Endothelial cell of umbilical vein (primary cell): ENCODE results near the gene GAP43. TPM values are rescaled to one million over a fixed set of nuclear protein-coding genes. Genes with fewer than 3 reads are reported as not detected.

ENCODE experiments used
- BruUV-seq: library from RNA; stranded (reverse); fragments of 400-500 nt; replicated peaks from 2 replicates; lab custom pipeline; 2021; lab: Mats Ljungman, UMichigan
- CTCF ChIA-PET: fragments of 300-600, 350-600 bp; sonication (Branson Sonifier 250); formaldehyde crosslinking; loops from one replicate; lab custom pipeline; 2021; ENCODE audit warnings: antibody characterized with exemption, inconsistent platforms; lab: Charles Lee
- POLR2A ChIA-PET: fragments of 300-600, 350-600 bp; sonication (Branson Sonifier 250); formaldehyde crosslinking; loops from one replicate; lab custom pipeline; 2021; ENCODE audit warnings: antibody characterized with exemption, inconsistent platforms; lab: Charles Lee
- DNase-seq: peaks from one replicate; pipeline ENCODE4 v3.0.0-alpha.2; 2011; ENCODE audit warnings: low read depth, low spot score
- FAIRE-seq: peaks from 2 replicates; lab custom pipeline; 2011; peaks lifted over from hg19 to GRCh38; lab: Jason Lieb, UNC
- H2AFZ ChIP-seq: 2 replicates; pipeline ENCODE4 v1.6.0; 2012; ENCODE audit warnings: low read depth, low read length, control low read depth, inconsistent platforms
- H3K27ac ChIP-seq: 2 replicates; pipeline ENCODE4 v1.5.1; 2011; ENCODE audit warnings: low read depth, mild to moderate bottlenecking, control low read depth, low read length, moderate library complexity; ENCODE audit not compliant: insufficient read depth
- H3K27me3 ChIP-seq, 2 experiments: 2 replicates each; pipeline versions ENCODE4 v1.6.0 to v1.6.1; 2011; ENCODE audit warnings: low read length in 2 of 2, mixed read lengths in 1 of 2; ENCODE audit not compliant: control insufficient read depth in 2 of 2, insufficient read depth in 2 of 2
- H3K36me3 ChIP-seq, 2 experiments: 2 replicates in 1 of 2; 3 replicates in 1 of 2; pipeline ENCODE4 v1.5.1; 2011; ENCODE audit warnings: low read length in 2 of 2, mild to moderate bottlenecking in 1 of 2, moderate library complexity in 1 of 2; ENCODE audit not compliant: control insufficient read depth in 2 of 2, insufficient read depth in 2 of 2; ENCODE audit errors: extremely low read depth in 1 of 2
- H3K4me1 ChIP-seq: 3 replicates; pipeline ENCODE4 v1.5.1; 2011; ENCODE audit warnings: mild to moderate bottlenecking, low read length; ENCODE audit not compliant: control insufficient read depth, insufficient read depth; ENCODE audit errors: extremely low read depth
- H3K4me2 ChIP-seq: 2 replicates; pipeline ENCODE4 v1.6.1; 2011; ENCODE audit warnings: low read length, control low read depth, mixed read lengths; ENCODE audit not compliant: insufficient read depth
- H3K4me3 ChIP-seq, 3 experiments: fragments of 200-600 bp in 1 of 3; sonication (generic), shearing (Covaris generic) in 1 of 3; replicated peaks in 1 of 3; 2 replicates each; pipeline ENCODE4 v1.5.1; 2011 to 2016; ENCODE audit warnings: control low read depth in 3 of 3, low read length in 3 of 3, mild to moderate bottlenecking in 2 of 3, inconsistent platforms in 1 of 3, low read depth in 1 of 3, moderate library complexity in 1 of 3; ENCODE audit not compliant: insufficient read depth in 1 of 3
- H3K79me2 ChIP-seq: 2 replicates; pipeline ENCODE4 v1.6.0; 2012; ENCODE audit warnings: low read length, inconsistent platforms; ENCODE audit not compliant: control insufficient read depth, insufficient read depth
- H3K9ac ChIP-seq: replicated peaks from 2 replicates; pipeline ENCODE3; 2011; ENCODE audit warnings: low read length, control low read depth; ENCODE audit not compliant: insufficient read depth; ENCODE audit errors: extremely low read depth
- H3K9me1 ChIP-seq: replicated peaks from 3 replicates; pipeline ENCODE4 v1.6.0; 2011; ENCODE audit warnings: mild to moderate bottlenecking, low read length; ENCODE audit not compliant: control insufficient read depth, insufficient read depth; ENCODE audit errors: extremely low read depth
- H3K9me3 ChIP-seq: replicated peaks from 2 replicates; pipeline ENCODE4 v1.5.1; 2012; ENCODE audit warnings: low read length, inconsistent platforms; ENCODE audit not compliant: control insufficient read depth, insufficient read depth
- H4K20me1 ChIP-seq: replicated peaks from 2 replicates; pipeline ENCODE3; 2011; ENCODE audit warnings: mild to moderate bottlenecking, low read length; ENCODE audit not compliant: control insufficient read depth, insufficient read depth; ENCODE audit errors: extremely low read depth
- CTCF ChIP-seq, 2 donors: IDR thresholded peaks; 1 replicate in 1 of 2; 2 replicates in 1 of 2; pipeline ENCODE4 v1.5.1; 2011; ENCODE audit warnings: low read length in 2 of 2, mild to moderate bottlenecking in 2 of 2, moderate library complexity in 2 of 2, control low read depth in 1 of 2, inconsistent platforms in 1 of 2, low read depth in 1 of 2; ENCODE audit not compliant: insufficient read depth in 1 of 2; ENCODE audit errors: extremely low read depth in 1 of 2
- EZH2 ChIP-seq: IDR thresholded peaks from 2 replicates; pipeline ENCODE4 v1.6.1; 2012; ENCODE audit warnings: borderline replicate concordance, low read depth, mild to moderate bottlenecking, moderate library complexity, low read length, inconsistent platforms; ENCODE audit not compliant: severe bottlenecking
- FOS ChIP-seq: IDR thresholded peaks from 2 replicates; pipeline ENCODE4 v1.6.1; 2011; ENCODE audit warnings: mild to moderate bottlenecking, low read length, moderate library complexity, borderline replicate concordance; ENCODE audit not compliant: insufficient read depth
- GATA2 ChIP-seq: IDR thresholded peaks from 2 replicates; pipeline ENCODE4 v1.7.0; 2011; ENCODE audit warnings: low read depth, mild to moderate bottlenecking, moderate library complexity, mixed read lengths, low read length; ENCODE audit not compliant: insufficient read length, insufficient read depth
- JUN ChIP-seq: IDR thresholded peaks from 2 replicates; pipeline ENCODE4 v1.6.1; 2011; ENCODE audit warnings: borderline replicate concordance, low read depth; ENCODE audit not compliant: insufficient read length, insufficient read depth
- MAX ChIP-seq: IDR thresholded peaks from 2 replicates; pipeline ENCODE4 v1.6.1; 2011; ENCODE audit not compliant: insufficient read depth, insufficient read length
- POLR2A ChIP-seq: IDR thresholded peaks from 2 replicates; pipeline ENCODE4 v1.6.1; 2012; ENCODE audit warnings: low read depth, mild to moderate bottlenecking, control low read depth, low read length
- POLR2AphosphoS5 ChIP-seq: IDR thresholded peaks from 2 replicates; pipeline ENCODE4 v1.6.1; 2012; ENCODE audit warnings: low read depth, mild to moderate bottlenecking, control low read depth, low read length, moderate library complexity; ENCODE audit not compliant: insufficient read depth
- dilution Hi-C: fragments of 300-500 bp; cut with MboI; formaldehyde crosslinking; loops from one replicate; pipeline ENCODE4 v1.15.0; 2019; ENCODE audit warnings: low sequenced_read_pairs; ENCODE audit not compliant: extremely low pct_ligation_motif_present
- intact Hi-C: fragments of 100-400 bp; cut with micrococcal nuclease; formaldehyde crosslinking; loops from one replicate; pipeline ENCODE4 v1.10.0; 2022
- polyA plus RNA-seq, 4 experiments: library from polyadenylated mRNA; depleted of rRNA in 3 of 4; stranded (reverse) in 3 of 4; unstranded in 1 of 4; fragments of >200 nt; gene quantifications; 2 replicates each; pipeline versions ENCODE4 v1.2.1 to v1.2.3, GENCODE V29; 2011 to 2012; ENCODE audit warnings: missing spikeins in 1 of 4
- total RNA-seq: library from RNA; stranded (reverse); gene quantifications from 2 replicates; pipeline ENCODE4 v1.2.3, GENCODE V29; 2021

Gene GAP43
- total and polyA plus RNA-seq, 2 donors (not counting 3 experiments of a cell fraction or from before 2014, with no cell fraction given): 0.06 TPM; not detected in 1

GRCh38 chr3:115646027-115646690 lies 22.8 kb downstream of the GAP43 start:
- ChIA-PET CTCF (no interaction called here), POLR2A (no interaction called here)
- BruUV-seq: no TSS peak
- Histone ChIP-seq H3K36me3 (no peaks in the 10 kb centered on the region), H3K4me2 (no peak overlapping the region), H3K27ac (no peak overlapping the region), H3K27me3 (peaks cover 0 to 3% of the 10 kb centered on the region in 2 experiments), H3K9me3 (no peaks in the 10 kb centered on the region), H3K79me2 (no peaks in the 10 kb centered on the region), H3K9ac (no peak overlapping the region), H3K4me1 (no peaks in the 10 kb centered on the region), H2AFZ (no peak overlapping the region), H4K20me1 (no peaks in the 10 kb centered on the region), H3K4me3 (no peak overlapping the region), H3K9me1 (no peaks in the 10 kb centered on the region)
- intact Hi-C loops (no loop called here), dilution Hi-C loops (no loop called here)
- TF ChIP-seq POLR2AphosphoS5: no peak
- TF ChIP-seq JUN: no peak
- DNase-seq (no peak), FAIRE-seq (no peak)

- no peak overlapping the region for H3K9ac ChIP-seq
- H3K27me3 ChIP-seq: peaks cover 0 to 3% of the 10 kb centered on the region in 2 experiments
- no peak overlapping the region for H3K4me2 ChIP-seq
- TF ChIP-seq EZH2 (no peak), POLR2AphosphoS5 (no peak), MAX (no peak), JUN (no peak), CTCF (IDR thresholded peaks at IDR 0.05; ENCODE audit: extremely low read depth in 1 of 2, insufficient read depth in 1 of 2, low read depth in 1 of 2, low read length in 2 of 2) (no peak), POLR2A (no peak), GATA2 (no peak), FOS (peak; percentile 49)
- H2AFZ ChIP-seq: no peak overlapping the region
- no peak for DNase-seq
- dilution Hi-C loops: no loop called here
- no peaks in the 10 kb centered on the region for H3K4me1 ChIP-seq
- no peaks in the 10 kb centered on the region for H4K20me1 ChIP-seq
- no peaks in the 10 kb centered on the region for H3K9me1 ChIP-seq
- H3K36me3 ChIP-seq: no peaks in the 10 kb centered on the region
- BruUV-seq: no TSS peak
- H3K9me3 ChIP-seq: no peaks in the 10 kb centered on the region
- ChIA-PET CTCF (interaction anchor here (0.9 kb wide), 1 partner anchor 431 kb away, joined by 3 read pairs; no protein-coding TSS in a partner anchor), POLR2A (no interaction called here)
- FAIRE-seq: no peak
- no peak overlapping the region for H3K27ac ChIP-seq
- intact Hi-C loops: no loop called here
- no peak overlapping the region for H3K4me3 ChIP-seq
- no peaks in the 10 kb centered on the region for H3K79me2 ChIP-seq
Observed at GRCh38 chr3:115648559-115648958, 25.2 kb downstream of the GAP43 start.
